A549 (cell line): ENCODE data around the gene GPR101. TPM values are rescaled to one million over a fixed set of nuclear protein-coding genes. Genes with fewer than 3 reads are reported as not detected.

Experiments
- ATAC-seq, 2 experiments: fragments of 200-7000 bp in 1 of 2; fragments of >200 bp in 1 of 2; cut with Nextera tagmentation in 1 of 2; cut with Tn5 transposase in 1 of 2; 3 replicates each; pipeline versions ENCODE4 v1.8.0 to v1.9.1; 2018 to 2020; ENCODE audit warnings: mild to moderate bottlenecking in 1 of 2, moderate library complexity in 1 of 2
- CTCF ChIA-PET: fragments of 300-600 bp; sonication (Branson Sonifier 250); formaldehyde crosslinking; extraction: SDS; loops from one replicate; lab custom pipeline; 2021; ENCODE audit warnings: antibody characterized with exemption, inconsistent platforms; lab: Yijun Ruan, JAX
- POLR2A ChIA-PET: fragments of 350-600 bp; formaldehyde crosslinking; extraction: SDS; loops from one replicate; lab custom pipeline; 2021; ENCODE audit warnings: antibody characterized with exemption, inconsistent platforms; lab: Yijun Ruan, JAX
- DNase-seq, 2 experiments: peaks; one replicate each; pipeline versions ENCODE4 v3.0.0 to v3.0.0-alpha.2; 2011 to 2016; ENCODE audit warnings: low read depth in 1 of 2, low spot score in 1 of 2
- FAIRE-seq: peaks from 2 replicates; lab custom pipeline; 2011; peaks lifted over from hg19 to GRCh38; lab: Jason Lieb, UNC
- H3K27ac ChIP-seq, 2 experiments: fragments of >200 bp; sonication (Bioruptor Twin); formaldehyde crosslinking; 3 replicates each; pipeline ENCODE4 v1.5.1; 2016 to 2017
- H3K4me1 ChIP-seq: fragments of >200 bp; sonication (Bioruptor Twin); formaldehyde crosslinking; 3 replicates; pipeline ENCODE4 v1.6.1; 2016
- H3K4me2 ChIP-seq: fragments of >200 bp; sonication (Bioruptor Twin); formaldehyde crosslinking; 3 replicates; pipeline ENCODE4 v1.6.1; 2016
- H3K4me3 ChIP-seq: fragments of >200 bp; sonication (Bioruptor Twin); formaldehyde crosslinking; 3 replicates; pipeline ENCODE4 v1.5.1; 2016
- H3K9me3 ChIP-seq: fragments of >200 bp; sonication (Bioruptor Twin); formaldehyde crosslinking; 3 replicates; pipeline ENCODE4 v1.6.1; 2016
- CBX8 ChIP-seq: fragments of 200-600 bp; sonication (generic); IDR thresholded peaks from 2 replicates; pipeline ENCODE4 v1.6.1; 2016
- CHD2 ChIP-seq: fragments of 150-350 bp; IDR thresholded peaks from 2 replicates; pipeline ENCODE4 v1.6.1; 2014; ENCODE audit warnings: low read length; ENCODE audit not compliant: partially characterized antibody
- CTCF ChIP-seq: fragments of >200 bp; sonication (Bioruptor Twin); formaldehyde crosslinking; IDR thresholded peaks from 3 replicates; pipeline ENCODE4 v1.5.1; 2016
- E2F6 ChIP-seq: IDR thresholded peaks from 2 replicates; pipeline ENCODE4 v1.6.1; 2012; ENCODE audit warnings: low read depth, borderline replicate concordance
- EP300 ChIP-seq, 2 experiments: fragments of >200 bp; sonication (Bioruptor Twin); formaldehyde crosslinking; IDR thresholded peaks; 2 replicates in 1 of 2; 3 replicates in 1 of 2; pipeline ENCODE4 v1.6.1; 2016 to 2017
- ESRRA ChIP-seq: fragments of 150-350 bp; IDR thresholded peaks from 2 replicates; pipeline ENCODE4 v1.6.1; 2014; ENCODE audit warnings: mild to moderate bottlenecking, low read length, borderline replicate concordance
- FOXS1 ChIP-seq: fragments of 250-450 bp; sonication (Bioruptor Pico); IDR thresholded peaks from 2 replicates; pipeline ENCODE4 v1.5.0; 2020; ENCODE audit warnings: mild to moderate bottlenecking, moderate library complexity
- GATA3 ChIP-seq: IDR thresholded peaks from 2 replicates; pipeline ENCODE4 v1.6.1; 2012; ENCODE audit warnings: borderline replicate concordance
- HES2 ChIP-seq: fragments of >200 bp; sonication (Bioruptor Twin); formaldehyde crosslinking; IDR thresholded peaks from 2 replicates; pipeline ENCODE4 v1.6.1; 2016
- HOXA7 ChIP-seq: fragments of 250-450 bp; sonication (Bioruptor Pico); IDR thresholded peaks from 2 replicates; pipeline ENCODE4 v1.5.0; 2020; ENCODE audit warnings: mild to moderate bottlenecking, moderate library complexity
- HOXB5 ChIP-seq: fragments of 250-450 bp; sonication (Bioruptor Pico); IDR thresholded peaks from 2 replicates; pipeline ENCODE4 v1.5.0; 2020; ENCODE audit warnings: mild to moderate bottlenecking, moderate library complexity
- JUN ChIP-seq, 2 experiments: fragments of >200 bp; sonication (Bioruptor Twin); formaldehyde crosslinking; IDR thresholded peaks; 2 replicates in 1 of 2; 3 replicates in 1 of 2; pipeline ENCODE4 v1.6.1; 2016 to 2017
- JUNB ChIP-seq: fragments of >200 bp; sonication (Bioruptor Twin); formaldehyde crosslinking; IDR thresholded peaks from 2 replicates; pipeline ENCODE4 v1.6.1; 2016
- KDM1A ChIP-seq: fragments of 200-600 bp; sonication (generic); IDR thresholded peaks from 2 replicates; pipeline ENCODE4 v1.6.1; 2016; ENCODE audit warnings: low read depth, mild to moderate bottlenecking
- MAZ ChIP-seq: fragments of 150-350 bp; IDR thresholded peaks from 2 replicates; pipeline ENCODE4 v1.6.1; 2014; ENCODE audit warnings: antibody characterized with exemption, low read depth, low read length, borderline replicate concordance
- NPAS2 ChIP-seq: fragments of 250-450 bp; sonication (Bioruptor Pico); IDR thresholded peaks from 2 replicates; pipeline ENCODE4 v1.8.0; 2022; ENCODE audit warnings: mild to moderate bottlenecking, moderate library complexity, borderline replicate concordance
- POLR2A ChIP-seq: IDR thresholded peaks from 2 replicates; pipeline ENCODE4 v1.6.1; 2012; ENCODE audit warnings: mild to moderate bottlenecking, low read length
- RAD21 ChIP-seq, 2 experiments: fragments of >200 bp in 1 of 2; sonication (Bioruptor Twin) in 1 of 2; formaldehyde crosslinking in 1 of 2; IDR thresholded peaks in 1 of 2; conservative IDR thresholded peaks in 1 of 2; 2 replicates in 1 of 2; 3 replicates in 1 of 2; pipeline ENCODE4 v1.6.1; 2012 to 2018; ENCODE audit warnings: inconsistent platforms in 1 of 2
- RARB ChIP-seq: fragments of 250-450 bp; sonication (Bioruptor Pico); IDR thresholded peaks from 2 replicates; pipeline ENCODE4 v1.8.0; 2021; ENCODE audit warnings: mild to moderate bottlenecking, moderate library complexity
- SMC3 ChIP-seq: fragments of >200 bp; sonication (Bioruptor Twin); formaldehyde crosslinking; IDR thresholded peaks from 3 replicates; pipeline ENCODE4 v1.6.1; 2018; ENCODE audit warnings: inconsistent platforms
- SREBF2 ChIP-seq: fragments of 450-650 bp; IDR thresholded peaks from 2 replicates; pipeline ENCODE4 v1.6.1; 2014; ENCODE audit warnings: mild to moderate bottlenecking, moderate library complexity
- TFCP2L1 ChIP-seq: fragments of 250-450 bp; sonication (Bioruptor Pico); IDR thresholded peaks from 2 replicates; pipeline ENCODE4 v1.5.0; 2021; ENCODE audit warnings: mild to moderate bottlenecking
- ZNF302 ChIP-seq: fragments of 250-450 bp; sonication (Bioruptor Pico); IDR thresholded peaks from 2 replicates; pipeline ENCODE4 v1.9.0; 2021; ENCODE audit warnings: inconsistent platforms, mild to moderate bottlenecking, moderate library complexity
- ZSCAN20 ChIP-seq: fragments of 250-450 bp; sonication (Bioruptor Pico); IDR thresholded peaks from 2 replicates; pipeline ENCODE4 v1.8.0; 2022; ENCODE audit warnings: mild to moderate bottlenecking, moderate library complexity
- WGBS: methylation state at CpG from one replicate; pipeline ENCODE4 v1.1.6; 2017; ENCODE audit errors: missing lambda C conversion rate; 5-methylcytosine and 5-hydroxymethylcytosine counted together
- polyA plus RNA-seq, 4 experiments: library from polyadenylated mRNA; depleted of rRNA in 3 of 4; stranded (reverse); fragments of >200 nt; fragmentation: RNase III in 1 of 4; extraction: RNeasy Plus Mini Kit Qiagen cat#74134 plus additional on column Dnase treatment in 1 of 4; gene quantifications; 2 replicates in 3 of 4; 3 replicates in 1 of 4; pipeline ENCODE4 v1.2.3, GENCODE V29; 2011 to 2017

The GPR101 gene
- polyA plus RNA-seq, 2 of the 4 experiments (the other 2 are of a cell fraction), result not detected

GRCh38 chrX:137052643-137053235, 18.9 kb upstream of the GPR101 start:
- CTCF ChIA-PET, result interaction anchor here (0.6 to 2.3 kb wide), 19 partner anchors 9 to 1690 kb away, joined by 3 to 18 read pairs (median 6); no protein-coding TSS in a partner anchor
- no peaks in the 10 kb centered on the region for H3K4me1 ChIP-seq
- TF ChIP-seq RARB (CRISPR knock-in tag) (no peak), CBX8 (no peak), JUN (IDR thresholded peaks at IDR 0.05) (no peak), SMC3 (0 out of 3 replicates have a peak, but pooled peaks have one; percentile 1)
- TF ChIP-seq, all 56 proteins: peak for 1
- ATAC-seq, result peak; percentile 41 to 46; a peak in 4 of 6 replicates
- Histone ChIP-seq H3K4me2 (peak overlapping the region; percentile 97), H3K9me3 (no peaks in the 10 kb centered on the region), H3K4me3 (peak overlapping the region; percentile 51), H3K27ac (no peak overlapping the region)
- 26% methylated on average over 32 of the region's 37 CpGs for WGBS
- POLR2A ChIA-PET, result no interaction called here
- peak in 1 of 2 experiments; percentile 8 for DNase-seq
- FAIRE-seq, result no peak

GRCh38 chrX:137051978-137052642, 18.3 kb upstream of the GPR101 start:
- no peaks in the 10 kb centered on the region for H3K9me3 ChIP-seq
- no peaks in the 10 kb centered on the region for H3K4me1 ChIP-seq
- POLR2A ChIA-PET, result no interaction called here
- FAIRE-seq, result no peak
- CTCF ChIA-PET, result interaction anchor here (0.6 to 2.3 kb wide), 23 partner anchors 8 to 1689 kb away, joined by 3 to 18 read pairs (median 4); no protein-coding TSS in a partner anchor
- ATAC-seq, result peak; percentile 88 to 99
- 3% methylated on average over 19 of the region's 37 CpGs for WGBS
- peak overlapping the region in 1 of 2 experiments; percentile 47; a peak in 2 of 6 replicates for H3K27ac ChIP-seq
- peak; percentile 49 to 58 for DNase-seq
- H3K4me3 ChIP-seq, result peak overlapping the region; percentile 51
- peak overlapping the region; percentile 97 for H3K4me2 ChIP-seq
- TF ChIP-seq SMC3, result peak; percentile 55
- no peak for TF ChIP-seq FOXS1 (CRISPR knock-in tag)
- no peak for TF ChIP-seq HOXB5
- TF ChIP-seq CTCF, result peak; percentile 76
- TF ChIP-seq KDM1A, result no peak
- TF ChIP-seq NPAS2 (CRISPR knock-in tag), result no peak
- TF ChIP-seq JUN (IDR thresholded peaks at IDR 0.05), result no peak
- no peak for TF ChIP-seq SREBF2
- TF ChIP-seq E2F6, result no peak
- TF ChIP-seq EP300 (IDR thresholded peaks at IDR 0.05), result no peak
- no peak for TF ChIP-seq JUNB
- peak; percentile 63 to 71 for TF ChIP-seq RAD21 (conservative IDR thresholded peaks at IDR 0.05 in 1 of 2, IDR thresholded peaks at IDR 0.05 in 1 of 2)
- no peak for TF ChIP-seq ESRRA
- no peak for TF ChIP-seq HES2

GRCh38 chrX:137044893-137045292, 11.1 kb upstream of the GPR101 start:
- CTCF ChIA-PET, result interaction anchor here (2.2 kb wide), 1 partner anchor 7 kb away, joined by 13 read pairs; no protein-coding TSS in a partner anchor
- Histone ChIP-seq H3K27ac (no peak overlapping the region), H3K9me3 (no peaks in the 10 kb centered on the region), H3K4me2 (no peak overlapping the region), H3K4me3 (no peak overlapping the region), H3K4me1 (no peaks in the 10 kb centered on the region)
- FAIRE-seq, result no peak
- no peak for ATAC-seq
- TF ChIP-seq JUNB (no peak), ZNF302 (CRISPR knock-in tag) (no peak), POLR2A (no peak), HOXA7 (no peak), GATA3 (no peak), ZSCAN20 (no peak), MAZ (no peak), CHD2 (no peak), TFCP2L1 (no peak), NPAS2 (CRISPR knock-in tag) (no peak)
- no peak for DNase-seq
- POLR2A ChIA-PET, result no interaction called here
- 13% methylated on average over 4 of the region's 4 CpGs for WGBS
